GM12878 (cell line): ENCODE results near the gene TRRAP. TPM values are rescaled to one million over a fixed set of nuclear protein-coding genes. Genes with fewer than 3 reads are reported as not detected.
A peak's percentile ranks its signal among the peaks of the same experiment; 100 is the strongest.

Source experiments
- ATAC-seq: fragments of 200-7000 bp; cut with Tn5 transposase; 3 replicates; pipeline ENCODE4 v1.9.1; 2020; ENCODE audit warnings: mild to moderate bottlenecking, moderate library complexity
- Bru-seq: library from RNA; stranded (reverse); fragments of 400-500 nt; gene quantifications from one replicate; lab custom pipeline; 2021; lab: Mats Ljungman, UMichigan
- BruChase-seq, 2 experiments: library from RNA; stranded (reverse); fragments of 400-500 nt; gene quantifications; one replicate each; lab custom pipeline; 2021; lab: Mats Ljungman, UMichigan
- BruUV-seq: library from RNA; stranded (reverse); fragments of 400-500 nt; replicated peaks from 2 replicates; lab custom pipeline; 2021; lab: Mats Ljungman, UMichigan
- CTCF ChIA-PET: fragments of 300-600 bp; sonication (Branson Sonifier 250); formaldehyde crosslinking; extraction: SDS; loops from one replicate; lab custom pipeline; 2021; ENCODE audit warnings: inconsistent platforms; lab: Yijun Ruan, JAX
- POLR2A ChIA-PET: fragments of 350-600 bp; formaldehyde crosslinking; extraction: SDS; loops from one replicate; lab custom pipeline; 2021; ENCODE audit warnings: inconsistent platforms; lab: Charles Lee
- RAD21 ChIA-PET: fragments of 300-600 bp; sonication (Branson Sonifier 250); formaldehyde crosslinking; loops from one replicate; lab custom pipeline; 2023; ENCODE audit warnings: antibody characterized with exemption; ENCODE audit not compliant: unreplicated experiment; lab: Charles Lee
- SMC1A ChIA-PET: fragments of 300-600 bp; sonication (Branson Sonifier 250); formaldehyde crosslinking; loops from one replicate; lab custom pipeline; 2023; ENCODE audit not compliant: unreplicated experiment, uncharacterized antibody; lab: Charles Lee
- DNase-seq: peaks from one replicate; pipeline ENCODE4 v3.0.0-alpha.2; 2011; ENCODE audit warnings: low read depth, low spot score
- FAIRE-seq: peaks from 3 replicates; lab custom pipeline; 2011; peaks lifted over from hg19 to GRCh38; lab: Jason Lieb, UNC
- H2AFZ ChIP-seq: 2 replicates; pipeline ENCODE4 v1.6.0; 2011; ENCODE audit warnings: low read depth, low read length, control low read depth; ENCODE audit not compliant: control insufficient read depth
- H3K27ac ChIP-seq: 2 replicates; pipeline ENCODE4 v1.5.1; 2011; ENCODE audit warnings: control low read depth; ENCODE audit not compliant: control insufficient read depth, insufficient read depth
- H3K27me3 ChIP-seq, 2 experiments: replicated peaks in 1 of 2; 2 replicates each; pipeline versions ENCODE4 v1.6.0 to v1.6.1; 2011; ENCODE audit warnings: low read length in 1 of 2; ENCODE audit not compliant: control insufficient read depth in 2 of 2, insufficient read depth in 2 of 2
- H3K36me3 ChIP-seq, 2 experiments: 2 replicates each; pipeline ENCODE4 v1.5.1; 2011; ENCODE audit warnings: low read length in 1 of 2; ENCODE audit not compliant: control insufficient read depth in 2 of 2, insufficient read depth in 2 of 2
- H3K4me1 ChIP-seq: 2 replicates; pipeline ENCODE4 v1.6.1; 2011; ENCODE audit warnings: mild to moderate bottlenecking, low read length, moderate library complexity, mixed read lengths; ENCODE audit not compliant: control insufficient read depth, insufficient read depth
- H3K4me2 ChIP-seq: 2 replicates; pipeline ENCODE4 v1.6.0; 2011; ENCODE audit warnings: control low read depth; ENCODE audit not compliant: control insufficient read depth, insufficient read depth
- H3K4me3 ChIP-seq: fragments of 200-600 bp; sonication (generic); 2 replicates; pipeline ENCODE4 v1.5.1; 2016
- H3K79me2 ChIP-seq: 2 replicates; pipeline ENCODE4 v1.6.0; 2011; ENCODE audit warnings: low read length; ENCODE audit not compliant: control insufficient read depth, insufficient read depth
- H3K9ac ChIP-seq: 2 replicates; pipeline ENCODE4 v1.8.0; 2011; ENCODE audit warnings: low read length, control low read depth, mixed read lengths; ENCODE audit not compliant: control insufficient read depth, insufficient read depth
- H3K9me3 ChIP-seq: replicated peaks from 3 replicates; pipeline ENCODE4 v1.5.1; 2011; ENCODE audit warnings: mild to moderate bottlenecking, low read length; ENCODE audit not compliant: control insufficient read depth, insufficient read depth
- H4K20me1 ChIP-seq: 2 replicates; pipeline ENCODE4 v1.6.0; 2011; ENCODE audit not compliant: control insufficient read depth, insufficient read depth
- HDAC2 ChIP-seq: fragments of 200-600 bp; sonication (generic); IDR thresholded peaks from 2 replicates; pipeline ENCODE4 v1.6.1; 2017
- KLF5 ChIP-seq: fragments of 450-650 bp; IDR thresholded peaks from 2 replicates; pipeline ENCODE4 v1.6.1; 2014; ENCODE audit warnings: mild to moderate bottlenecking; ENCODE audit not compliant: partially characterized antibody
- NR2C2 ChIP-seq: IDR thresholded peaks from 2 replicates; pipeline ENCODE4 v1.6.1; 2011; ENCODE audit warnings: borderline replicate concordance, low read depth; ENCODE audit not compliant: control insufficient read depth, insufficient read length
- PAX5 ChIP-seq: IDR thresholded peaks from 2 replicates; pipeline ENCODE4 v1.6.1; 2011; ENCODE audit warnings: low read depth, low read length, borderline replicate concordance
- SUZ12 ChIP-seq: fragments of 200-600 bp; sonication (generic); IDR thresholded peaks from one replicate; pipeline ENCODE4 v1.6.1; 2018; ENCODE audit warnings: antibody characterized with exemption, mild to moderate bottlenecking; ENCODE audit not compliant: unreplicated experiment
- YY1 ChIP-seq: IDR thresholded peaks from 2 replicates; pipeline ENCODE4 v1.6.1; 2011; ENCODE audit warnings: low read depth, mild to moderate bottlenecking, low read length
- ZNF217 ChIP-seq: fragments of 450-650 bp; IDR thresholded peaks from 2 replicates; pipeline ENCODE4 v1.6.1; 2017; ENCODE audit warnings: antibody characterized with exemption, mild to moderate bottlenecking
- WGBS: methylation state at CpG from one replicate; pipeline ENCODE4 v1.1.6; 2016; ENCODE audit warnings: low lambda C conversion rate; ENCODE audit not compliant: insufficient replicate concordance, insufficient coverage; ENCODE audit errors: missing lambda C conversion rate; 5-methylcytosine and 5-hydroxymethylcytosine counted together
- in situ Hi-C: fragments of 300-500 bp; cut with MboI; formaldehyde crosslinking; loops from 9 replicates; pipeline ENCODE4 v1.14.3; 2018; ENCODE audit warnings: mixed read lengths
- intact Hi-C: fragments of 100-400 bp; cut with micrococcal nuclease; formaldehyde crosslinking; loops from one replicate; pipeline ENCODE4 v1.14.2; 2022; ENCODE audit not compliant: unreplicated experiment
- long read RNA-seq, 2 experiments: library from polyadenylated mRNA; unstranded; transcript quantifications; one replicate each; pipeline ENCODE4 v2.0.0, GENCODE V29; 2019 to 2020
- polyA minus RNA-seq, 3 experiments: library from RNA; depleted of rRNA, polyadenylated mRNA; stranded (reverse); fragments of >200 nt; gene quantifications; 2 replicates each; pipeline ENCODE4 v1.2.3, GENCODE V29; 2011
- polyA plus RNA-seq, 11 experiments: library from polyadenylated mRNA; depleted of rRNA in 4 of 11; unstranded in 6 of 11; stranded (reverse) in 5 of 11; fragments of >200 nt; fragmentation: Nextera tagmentation in 4 of 11; fragmentation: Illumina TruSeq in 1 of 11; extraction: Ambion mirVana in 4 of 11; extraction: Trizol in 1 of 11; gene quantifications; 1 replicate in 1 of 11; 2 replicates in 10 of 11; pipeline versions ENCODE4 v1.2.1 to v1.2.3, GENCODE V29; 2011 to 2016; ENCODE audit warnings: inconsistent platforms in 2 of 11, missing spikeins in 2 of 11, low read depth in 1 of 11
- total RNA-seq, 4 experiments: library from RNA; depleted of rRNA in 3 of 4; stranded (reverse); fragments of >200 nt in 3 of 4; fragmentation: Illumina TruSeq in 1 of 4; extraction: Trizol in 1 of 4; gene quantifications; 2 replicates each; pipeline versions ENCODE4 v1.2.1 to v1.2.3, GENCODE V29; 2013 to 2021
- TF ChIP-seq, protein P1 (sequence below): fragments of 450-650 bp; IDR thresholded peaks from 2 replicates; pipeline ENCODE4 v1.6.1; 2017; ENCODE audit warnings: mild to moderate bottlenecking, moderate library complexity
- TF ChIP-seq, protein P2 (sequence below): fragments of 450-650 bp; IDR thresholded peaks from 2 replicates; pipeline ENCODE4 v1.6.1; 2016; ENCODE audit warnings: mild to moderate bottlenecking, moderate library complexity, borderline replicate concordance

The TRRAP gene
- 72.0 and 84.3 TPM in 2 replicates for total RNA-seq (2013; cell fraction: nucleolus; rRNA removed)
- total RNA-seq (2014; rRNA removed) = 11.7 and 14.9 TPM in 2 replicates
- total RNA-seq (2014; rRNA removed; fragmentation: Illumina TruSeq; extraction: Trizol) = 5.7 and 7.2 TPM in 2 replicates
- total RNA-seq (2021) = 35.0 and 39.3 TPM in 2 replicates
- 10.7 TPM for polyA plus RNA-seq (2011; ENCODE audit: low read depth)
- 5.4 and 11.2 TPM in 2 replicates for polyA plus RNA-seq (2011; rRNA removed)
- 15.9 and 20.8 TPM in 2 replicates for polyA plus RNA-seq (2011; cell fraction: cytosol; rRNA removed)
- 71.5 and 188 TPM in 2 replicates for polyA plus RNA-seq (2011; cell fraction: nucleus; rRNA removed)
- polyA plus RNA-seq (2012) = 15.5 and 19.4 TPM in 2 replicates
- 13.6 and 21.3 TPM in 2 replicates for polyA plus RNA-seq (2014; fragmentation: Illumina TruSeq; extraction: Trizol)
- 1 to 10 TPM; 1.1 to 1.7 TPM for polyA plus RNA-seq (2014; fragmentation: Nextera tagmentation; extraction: Ambion mirVana)
- polyA plus RNA-seq (2014; rRNA removed) = 18.2 and 21.4 TPM in 2 replicates
- 1 to 10 TPM; 4.5 to 5.6 TPM for polyA plus RNA-seq (2016; fragmentation: Nextera tagmentation; extraction: Ambion mirVana)
- polyA minus RNA-seq (2011; rRNA and poly(A)+ RNA removed) = 42.1 and 43.5 TPM in 2 replicates
- polyA minus RNA-seq (2011; cell fraction: cytosol; rRNA and poly(A)+ RNA removed) = 19.9 and 21.8 TPM in 2 replicates
- polyA minus RNA-seq (2011; cell fraction: nucleus; rRNA and poly(A)+ RNA removed) = 52.5 and 131 TPM in 2 replicates
- percentile 79 among the genes with signal in this experiment for Bru-seq, nascent RNA
- BruChase-seq, experiment 1, labeled RNA remaining after a 6-hour chase = percentile 91 among the genes with signal in this experiment
- percentile 85 among the genes with signal in this experiment for BruChase-seq, experiment 2, labeled RNA remaining after a 2-hour chase
- long read RNA-seq, experiment 1, partial matches to known transcripts = 3 of 4 reads
- long read RNA-seq, experiment 1, other reads (novel, unspliced or antisense) = 1 of 4 reads
- long read RNA-seq, experiment 2, partial matches to known transcripts = 23 of 25 reads
- long read RNA-seq, experiment 2, other reads (novel, unspliced or antisense) = 2 of 25 reads

DNA sequence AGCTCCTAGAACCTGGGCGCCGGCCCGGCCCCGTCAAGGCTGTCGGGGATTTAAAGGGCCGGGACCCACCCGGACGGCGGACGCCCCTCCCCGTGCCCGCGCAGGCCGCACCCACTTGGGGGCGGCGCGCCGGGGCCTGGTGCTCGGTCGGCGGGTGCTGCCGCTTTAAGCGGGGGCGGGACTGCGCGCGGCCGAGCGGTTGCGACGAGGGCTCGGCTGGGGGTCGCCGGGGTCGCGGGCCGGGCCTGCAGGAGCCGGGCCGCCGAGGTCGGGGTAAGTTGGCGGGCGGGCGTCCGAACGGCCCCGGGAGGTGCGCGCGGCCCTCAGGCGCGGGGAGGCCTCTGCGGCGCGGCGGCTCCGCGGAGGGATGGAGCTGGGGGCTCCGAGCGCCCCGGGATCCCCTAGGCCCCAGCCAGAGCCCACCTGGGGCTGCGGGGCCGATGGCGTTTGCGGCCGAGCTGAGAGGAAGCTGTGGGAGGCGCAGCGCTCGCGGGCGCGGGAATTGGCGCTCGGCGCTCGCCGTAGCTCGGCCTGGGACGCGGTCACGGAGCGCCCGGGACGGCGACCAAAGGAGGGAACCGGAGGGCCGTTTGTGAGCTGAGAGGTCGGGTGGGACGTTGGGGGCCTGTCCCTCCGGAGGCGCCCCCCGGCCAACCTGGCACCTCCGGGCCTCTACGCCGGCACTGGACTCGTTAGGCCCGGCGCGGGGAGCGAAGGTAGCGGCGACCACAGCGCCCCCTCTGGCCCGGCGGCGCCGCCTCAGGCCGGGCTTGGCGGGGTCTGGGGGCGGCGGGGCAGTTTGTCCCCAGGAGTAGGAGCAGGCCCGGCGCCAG, at the start of gene TRRAP:
Gene TRRAP (plus strand): TSS at position 168 of the 833 bp plus-strand sequence. CDS start 2,619 bp downstream, outside the sequence.
- no peak for DNase-seq
- SMC1A ChIA-PET = no interaction called here
- H3K4me3 ChIP-seq = peak within 1 kb of the TSS; percentile 100
- in situ Hi-C loops (no loop called here), intact Hi-C loops (no loop called here)
- under 1% methylated on average over 84 of the region's 113 CpGs for WGBS
- peak within 1 kb of the TSS; percentile 90 for H3K27ac ChIP-seq
- H2AFZ ChIP-seq = peak within 1 kb of the TSS; percentile 81
- H4K20me1 ChIP-seq = no peaks in the 10 kb centered on the region
- H3K9ac ChIP-seq = peak within 1 kb of the TSS; percentile 98
- H3K36me3 ChIP-seq = peaks cover 0 to 7% of the 10 kb centered on the region in 2 experiments
- RAD21 ChIA-PET = interaction anchor here (0.8 kb wide), 1 partner anchor 477 kb away, joined by 3 read pairs; no protein-coding TSS in a partner anchor
- BruUV-seq = no TSS peak
- H3K4me2 ChIP-seq = peak within 1 kb of the TSS; percentile 75
- H3K9me3 ChIP-seq = no peaks in the 10 kb centered on the region
- H3K27me3 ChIP-seq = no peaks in the 10 kb centered on the region
- peak; percentile 92 for ATAC-seq
- POLR2A ChIA-PET = interaction anchor here (0.5 kb wide), 1 partner anchor 574 kb away, joined by 3 read pairs; no protein-coding TSS in a partner anchor
- H3K4me1 ChIP-seq = peaks cover 5% of the 10 kb centered on the region; the same call in 1 of the 2 replicates
- CTCF ChIA-PET = interaction anchor here (0.6 to 2.2 kb wide), 6 partner anchors 13 to 580 kb away, joined by 3 to 29 read pairs (median 4); no protein-coding TSS in a partner anchor
- H3K79me2 ChIP-seq = peaks cover 33% of the 10 kb centered on the region
- FAIRE-seq = no peak
- TF ChIP-seq HDAC2 (no peak), PAX5 (no peak), ZNF217 (peak; percentile 62; the same call in 1 of the 2 replicates), YY1 (no peak), KLF5 (peak; percentile 83), NR2C2 (no peak), SUZ12 (no peak)
- TF ChIP-seq, protein P1, sequence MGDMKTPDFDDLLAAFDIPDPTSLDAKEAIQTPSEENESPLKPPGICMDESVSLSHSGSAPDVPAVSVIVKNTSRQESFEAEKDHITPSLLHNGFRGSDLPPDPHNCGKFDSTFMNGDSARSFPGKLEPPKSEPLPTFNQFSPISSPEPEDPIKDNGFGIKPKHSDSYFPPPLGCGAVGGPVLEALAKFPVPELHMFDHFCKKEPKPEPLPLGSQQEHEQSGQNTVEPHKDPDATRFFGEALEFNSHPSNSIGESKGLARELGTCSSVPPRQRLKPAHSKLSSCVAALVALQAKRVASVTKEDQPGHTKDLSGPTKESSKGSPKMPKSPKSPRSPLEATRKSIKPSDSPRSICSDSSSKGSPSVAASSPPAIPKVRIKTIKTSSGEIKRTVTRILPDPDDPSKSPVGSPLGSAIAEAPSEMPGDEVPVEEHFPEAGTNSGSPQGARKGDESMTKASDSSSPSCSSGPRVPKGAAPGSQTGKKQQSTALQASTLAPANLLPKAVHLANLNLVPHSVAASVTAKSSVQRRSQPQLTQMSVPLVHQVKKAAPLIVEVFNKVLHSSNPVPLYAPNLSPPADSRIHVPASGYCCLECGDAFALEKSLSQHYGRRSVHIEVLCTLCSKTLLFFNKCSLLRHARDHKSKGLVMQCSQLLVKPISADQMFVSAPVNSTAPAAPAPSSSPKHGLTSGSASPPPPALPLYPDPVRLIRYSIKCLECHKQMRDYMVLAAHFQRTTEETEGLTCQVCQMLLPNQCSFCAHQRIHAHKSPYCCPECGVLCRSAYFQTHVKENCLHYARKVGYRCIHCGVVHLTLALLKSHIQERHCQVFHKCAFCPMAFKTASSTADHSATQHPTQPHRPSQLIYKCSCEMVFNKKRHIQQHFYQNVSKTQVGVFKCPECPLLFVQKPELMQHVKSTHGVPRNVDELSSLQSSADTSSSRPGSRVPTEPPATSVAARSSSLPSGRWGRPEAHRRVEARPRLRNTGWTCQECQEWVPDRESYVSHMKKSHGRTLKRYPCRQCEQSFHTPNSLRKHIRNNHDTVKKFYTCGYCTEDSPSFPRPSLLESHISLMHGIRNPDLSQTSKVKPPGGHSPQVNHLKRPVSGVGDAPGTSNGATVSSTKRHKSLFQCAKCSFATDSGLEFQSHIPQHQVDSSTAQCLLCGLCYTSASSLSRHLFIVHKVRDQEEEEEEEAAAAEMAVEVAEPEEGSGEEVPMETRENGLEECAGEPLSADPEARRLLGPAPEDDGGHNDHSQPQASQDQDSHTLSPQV = no peak
- TF ChIP-seq, protein P2, sequence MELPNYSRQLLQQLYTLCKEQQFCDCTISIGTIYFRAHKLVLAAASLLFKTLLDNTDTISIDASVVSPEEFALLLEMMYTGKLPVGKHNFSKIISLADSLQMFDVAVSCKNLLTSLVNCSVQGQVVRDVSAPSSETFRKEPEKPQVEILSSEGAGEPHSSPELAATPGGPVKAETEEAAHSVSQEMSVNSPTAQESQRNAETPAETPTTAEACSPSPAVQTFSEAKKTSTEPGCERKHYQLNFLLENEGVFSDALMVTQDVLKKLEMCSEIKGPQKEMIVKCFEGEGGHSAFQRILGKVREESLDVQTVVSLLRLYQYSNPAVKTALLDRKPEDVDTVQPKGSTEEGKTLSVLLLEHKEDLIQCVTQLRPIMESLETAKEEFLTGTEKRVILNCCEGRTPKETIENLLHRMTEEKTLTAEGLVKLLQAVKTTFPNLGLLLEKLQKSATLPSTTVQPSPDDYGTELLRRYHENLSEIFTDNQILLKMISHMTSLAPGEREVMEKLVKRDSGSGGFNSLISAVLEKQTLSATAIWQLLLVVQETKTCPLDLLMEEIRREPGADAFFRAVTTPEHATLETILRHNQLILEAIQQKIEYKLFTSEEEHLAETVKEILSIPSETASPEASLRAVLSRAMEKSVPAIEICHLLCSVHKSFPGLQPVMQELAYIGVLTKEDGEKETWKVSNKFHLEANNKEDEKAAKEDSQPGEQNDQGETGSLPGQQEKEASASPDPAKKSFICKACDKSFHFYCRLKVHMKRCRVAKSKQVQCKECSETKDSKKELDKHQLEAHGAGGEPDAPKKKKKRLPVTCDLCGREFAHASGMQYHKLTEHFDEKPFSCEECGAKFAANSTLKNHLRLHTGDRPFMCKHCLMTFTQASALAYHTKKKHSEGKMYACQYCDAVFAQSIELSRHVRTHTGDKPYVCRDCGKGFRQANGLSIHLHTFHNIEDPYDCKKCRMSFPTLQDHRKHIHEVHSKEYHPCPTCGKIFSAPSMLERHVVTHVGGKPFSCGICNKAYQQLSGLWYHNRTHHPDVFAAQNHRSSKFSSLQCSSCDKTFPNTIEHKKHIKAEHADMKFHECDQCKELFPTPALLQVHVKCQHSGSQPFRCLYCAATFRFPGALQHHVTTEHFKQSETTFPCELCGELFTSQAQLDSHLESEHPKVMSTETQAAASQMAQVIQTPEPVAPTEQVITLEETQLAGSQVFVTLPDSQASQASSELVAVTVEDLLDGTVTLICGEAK = no peak
